GM11168 (cell line): Measurements from ENCODE around the gene ARMH2.

Experiments
- in situ Hi-C: fragments of 300-500 bp; cut with MboI; formaldehyde crosslinking; loops from one replicate; pipeline ENCODE4 v1.12.0; 2022; ENCODE audit warnings: low sequenced_read_pairs; ENCODE audit not compliant: unreplicated experiment

Gene ARMH2

GRCh38 chr6:24798740-24799540 lies at the start of gene ARMH2:
TSS of gene ARMH2 (minus strand) at chr6:24798917. CDS start at chr6:24798857, 60 bp downstream.
- in situ Hi-C loops = no loop called here

DNA sequence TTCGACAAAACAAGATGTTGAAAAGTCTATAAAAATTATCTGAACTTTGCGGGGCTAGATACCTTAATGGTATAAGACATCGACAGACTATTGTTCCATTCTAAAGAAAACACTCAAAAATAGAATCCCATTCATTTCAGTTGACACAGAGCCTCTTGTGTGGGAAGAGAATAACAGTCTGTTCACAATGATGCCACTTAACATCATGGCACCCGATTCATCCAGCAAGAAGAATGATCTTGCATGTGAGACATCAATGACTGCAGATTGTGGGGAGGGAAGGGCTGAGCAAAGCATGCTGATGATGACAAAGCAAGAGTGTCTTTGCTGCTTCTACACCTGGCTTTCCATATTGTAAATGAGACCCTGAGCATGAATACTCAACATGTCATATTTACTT lies 49.7 kb upstream of the ARMH2 start:
- in situ Hi-C loops = no loop called here

DNA sequence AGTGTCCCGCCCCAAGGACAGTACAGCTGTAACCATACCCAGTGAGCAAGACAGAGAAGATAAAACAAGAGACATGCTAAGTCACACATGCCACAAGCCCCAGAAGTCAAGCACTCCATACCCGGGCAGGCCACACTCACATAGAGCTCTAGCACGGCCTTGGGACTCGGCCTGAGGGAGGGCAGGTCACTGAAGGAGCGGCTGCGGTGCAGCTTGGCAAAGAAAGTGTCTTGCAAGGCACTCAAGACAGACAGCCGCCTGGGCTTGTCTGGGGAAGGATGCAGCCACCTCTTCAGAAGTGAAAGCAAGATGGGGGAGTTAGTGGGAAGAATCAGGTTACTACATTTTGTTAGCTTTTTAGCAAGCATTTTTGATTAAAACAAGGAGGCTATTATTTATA lies 48.7 kb upstream of the ARMH2 start:
- in situ Hi-C loops = no loop called here

- in situ Hi-C loops = no loop called here
Measured at GRCh38 chr6:24845578-24845977, 46.9 kb upstream of the ARMH2 start.

GRCh38 chr6:24844903-24845302 lies 46.2 kb upstream of the ARMH2 start:
- in situ Hi-C loops = no loop called here

GRCh38 chr6:24844061-24844460 lies 45.3 kb upstream of the ARMH2 start:
- in situ Hi-C loops = no loop called here

- in situ Hi-C loops = no loop called here
Measured at GRCh38 chr6:24840187-24840586, 41.5 kb upstream of the ARMH2 start.

- in situ Hi-C loops = no loop called here
Measured at GRCh38 chr6:24838994-24839393, 40.3 kb upstream of the ARMH2 start.

DNA sequence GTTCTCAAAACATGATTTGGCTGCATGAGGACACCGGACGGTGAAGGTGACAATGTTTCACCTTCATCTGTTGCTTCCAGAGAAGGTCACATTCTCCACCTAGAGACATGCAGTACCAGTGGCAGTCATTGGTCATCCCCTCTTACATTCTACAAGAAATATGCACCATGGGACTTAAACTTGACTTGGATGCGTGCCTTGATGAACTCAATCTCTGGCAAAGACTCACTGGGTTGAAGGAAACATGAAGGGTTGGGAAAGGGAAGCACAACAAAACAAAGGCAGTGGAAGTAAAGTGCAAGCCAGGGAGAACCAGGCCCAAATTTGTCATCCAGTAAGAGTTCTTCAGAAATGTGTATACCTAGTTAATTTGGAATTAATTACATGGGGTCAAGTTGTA lies 39.4 kb upstream of the ARMH2 start:
- in situ Hi-C loops = no loop called here

DNA sequence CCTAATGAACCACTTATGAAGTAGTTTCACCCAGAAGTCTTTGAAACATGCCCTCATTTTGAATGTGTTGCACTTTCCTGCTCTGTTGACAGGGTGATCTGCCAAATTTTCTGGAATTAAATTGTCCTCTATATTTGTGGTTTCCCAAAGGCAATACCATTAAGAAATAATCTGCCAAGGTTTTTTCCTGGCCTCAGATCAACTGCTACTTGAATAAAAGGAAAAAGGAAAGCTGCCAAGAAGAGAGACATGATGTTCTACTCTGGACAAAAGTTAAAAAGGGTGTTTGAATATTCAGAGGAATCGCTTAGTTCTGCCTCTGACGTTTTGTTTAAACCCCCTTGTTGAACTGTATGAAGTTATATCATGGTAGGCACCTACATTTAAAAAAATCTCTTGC lies 37.4 kb upstream of the ARMH2 start:
- in situ Hi-C loops = no loop called here

- in situ Hi-C loops = no loop called here
Measured at GRCh38 chr6:24833711-24834386, 35.1 kb upstream of the ARMH2 start.

GRCh38 chr6:24832794-24833193 lies 34.1 kb upstream of the ARMH2 start:
- in situ Hi-C loops = no loop called here

- in situ Hi-C loops = no loop called here
Measured at GRCh38 chr6:24831771-24832716, 33.3 kb upstream of the ARMH2 start.

DNA sequence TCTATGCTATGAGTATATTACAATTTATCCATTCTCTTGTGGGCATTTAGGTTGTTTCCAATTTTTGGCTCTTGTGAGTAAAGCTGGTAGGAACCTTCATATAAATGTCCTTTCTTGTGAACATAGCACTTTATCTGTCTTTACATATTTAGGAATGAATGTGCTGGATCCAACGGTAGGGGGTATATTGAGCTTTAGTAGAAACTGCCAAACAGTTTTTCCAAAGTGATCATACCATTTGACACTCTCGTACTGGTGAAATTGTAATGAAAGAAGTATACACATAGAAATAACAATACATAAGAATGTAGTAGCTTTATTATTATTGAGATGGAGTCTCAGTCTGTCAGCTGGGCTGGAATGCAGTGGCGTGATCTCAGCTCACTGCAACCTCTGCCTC lies 30.9 kb upstream of the ARMH2 start:
- in situ Hi-C loops = no loop called here

DNA sequence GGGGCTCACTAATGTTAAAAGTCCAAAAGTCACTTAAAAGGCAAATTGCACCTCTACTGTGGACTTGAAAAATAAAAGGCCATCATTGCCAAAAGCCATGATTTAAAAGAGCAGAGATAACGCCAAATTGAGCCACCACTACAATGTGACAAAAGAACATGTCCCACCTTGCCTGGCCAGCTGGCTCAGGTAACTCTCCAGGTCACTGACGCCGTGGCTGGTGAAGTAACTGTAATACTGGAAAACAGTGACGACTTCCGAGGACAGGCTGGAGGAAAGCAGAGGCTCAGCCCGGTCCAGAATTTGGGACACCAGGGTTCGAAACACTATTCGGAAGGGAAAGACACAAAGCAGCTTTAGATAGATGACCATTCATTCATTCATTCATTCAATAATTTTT lies 29.3 kb upstream of the ARMH2 start:
- in situ Hi-C loops = no loop called here

GRCh38 chr6:24827162-24827561 lies 28.4 kb upstream of the ARMH2 start:
- in situ Hi-C loops = no loop called here

GRCh38 chr6:24825130-24825630 lies 26.5 kb upstream of the ARMH2 start:
- in situ Hi-C loops = no loop called here

DNA sequence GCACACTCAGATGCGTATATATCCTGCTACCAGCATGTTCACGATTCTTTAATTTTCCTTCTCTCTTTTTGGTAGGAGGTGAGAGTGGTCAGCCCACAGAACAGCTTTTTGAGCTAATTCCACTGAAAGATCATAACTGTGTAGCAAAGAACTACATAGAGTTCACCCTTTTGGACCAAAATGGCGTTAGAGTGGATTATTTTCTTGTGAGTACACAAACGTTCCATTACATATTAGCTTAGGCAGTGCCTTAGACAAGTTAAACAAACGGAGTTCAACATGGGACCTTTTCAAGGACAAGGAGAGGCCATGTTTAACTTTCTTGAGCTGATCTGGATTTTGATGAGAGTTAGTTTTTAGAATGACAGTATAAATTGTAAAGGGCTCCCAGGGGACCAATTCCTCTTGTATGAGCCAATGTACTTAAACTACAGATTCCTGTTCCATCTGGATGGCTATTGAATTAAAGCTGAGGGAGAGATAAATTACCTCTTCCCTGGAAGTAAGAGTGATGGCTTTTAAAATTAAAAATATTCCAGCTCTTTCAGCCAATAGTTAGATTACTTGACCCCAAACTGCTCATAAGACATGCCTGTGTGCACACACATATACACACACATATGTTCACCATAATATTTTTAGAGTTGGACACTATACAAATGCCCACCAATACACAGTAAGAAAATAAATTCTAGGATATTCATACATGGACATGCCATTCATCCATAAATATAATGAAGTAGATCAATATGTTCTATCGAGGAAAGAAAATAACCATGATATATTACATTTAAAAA lies 25.6 kb upstream of the ARMH2 start:
- in situ Hi-C loops = no loop called here

DNA sequence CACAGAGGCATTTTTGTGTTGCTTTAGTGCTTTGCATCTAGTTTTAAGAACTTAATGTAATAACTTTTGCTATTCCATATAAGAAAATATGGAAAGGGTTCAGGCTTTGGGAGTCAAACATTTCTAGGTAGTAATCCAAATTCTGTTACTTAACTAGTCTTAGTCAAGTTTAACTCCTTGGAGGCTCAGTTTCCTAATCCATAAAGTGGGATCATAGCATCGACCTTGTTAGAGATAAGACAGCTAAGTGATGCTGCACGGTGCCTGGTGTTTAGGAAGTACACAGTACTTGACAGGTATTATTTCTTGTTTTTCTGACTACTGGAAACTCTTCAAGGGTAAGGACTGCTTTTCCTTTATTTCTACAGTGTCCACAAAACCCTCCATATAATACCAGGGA lies 24.5 kb upstream of the ARMH2 start:
- in situ Hi-C loops = no loop called here

DNA sequence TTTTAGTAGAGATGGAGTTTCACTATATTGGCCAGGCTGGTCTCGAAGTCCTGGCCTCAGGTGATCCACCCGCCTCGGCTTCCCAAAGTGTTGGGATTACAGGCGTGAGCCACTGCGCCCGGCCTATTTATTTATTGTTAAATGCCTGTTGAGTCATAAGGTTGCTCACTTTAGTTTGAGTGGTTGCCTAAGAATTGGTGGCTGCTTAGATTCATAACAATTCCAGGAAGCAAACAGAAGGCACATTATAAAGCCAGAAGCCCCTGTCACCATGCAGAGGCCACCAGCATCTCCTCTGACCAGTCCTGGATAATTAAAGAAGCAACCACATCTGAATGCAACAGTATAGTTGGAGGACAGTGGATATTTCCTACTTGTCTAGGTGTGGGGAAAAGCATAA lies 24.0 kb upstream of the ARMH2 start:
- in situ Hi-C loops = no loop called here
